ENCODE measurements around the gene SRGAP3. TPM values are rescaled to one million over a fixed set of nuclear protein-coding genes. Genes with fewer than 3 reads are reported as not detected.
A peak's percentile ranks its signal among the peaks of the same experiment; 100 is the strongest.

SRGAP3 gene
- total and polyA plus RNA-seq, 10 of the 15 experiments (the other 5 are each of a cell fraction or from before 2014, with no cell fraction given), result 0.32 to 1.7 (median 0.99) TPM

DNA sequence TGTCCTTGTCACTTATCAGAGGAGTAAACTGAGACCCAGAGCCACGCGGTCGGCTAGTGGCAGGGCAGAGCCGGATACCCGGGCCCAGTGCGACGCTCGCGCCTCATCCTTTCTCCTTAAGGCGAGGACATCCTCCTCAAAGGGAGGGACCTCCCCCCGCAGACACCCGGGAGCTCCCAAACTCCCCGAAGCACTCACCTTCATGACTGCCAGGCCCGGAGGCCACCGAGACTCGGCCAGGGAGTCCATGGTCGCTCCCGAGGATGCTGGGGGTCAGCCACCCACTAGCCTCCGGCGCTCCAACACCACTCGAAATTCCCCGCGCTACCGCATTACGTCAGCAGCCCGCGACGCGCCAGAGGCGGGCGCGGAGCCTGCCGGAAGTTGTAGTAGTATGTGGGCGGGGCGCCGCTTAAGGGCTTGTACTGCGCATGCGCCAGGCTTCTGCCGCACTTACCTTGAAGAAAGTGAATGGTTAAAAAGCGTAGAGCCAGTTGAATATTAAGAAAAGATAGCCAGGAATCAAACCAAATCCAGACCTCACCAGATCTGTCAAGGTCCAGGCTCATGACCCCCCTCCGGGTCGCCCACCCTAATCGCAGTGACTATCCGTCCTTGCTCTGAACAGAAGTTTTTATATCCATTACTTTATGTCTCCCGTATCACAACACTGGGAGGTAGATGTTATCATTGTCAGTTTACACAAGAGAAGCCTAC lies 286.2 kb downstream of the SRGAP3 start, which contains the start of gene RAD18 (continued):
- TF ChIP-seq, protein P1, sequence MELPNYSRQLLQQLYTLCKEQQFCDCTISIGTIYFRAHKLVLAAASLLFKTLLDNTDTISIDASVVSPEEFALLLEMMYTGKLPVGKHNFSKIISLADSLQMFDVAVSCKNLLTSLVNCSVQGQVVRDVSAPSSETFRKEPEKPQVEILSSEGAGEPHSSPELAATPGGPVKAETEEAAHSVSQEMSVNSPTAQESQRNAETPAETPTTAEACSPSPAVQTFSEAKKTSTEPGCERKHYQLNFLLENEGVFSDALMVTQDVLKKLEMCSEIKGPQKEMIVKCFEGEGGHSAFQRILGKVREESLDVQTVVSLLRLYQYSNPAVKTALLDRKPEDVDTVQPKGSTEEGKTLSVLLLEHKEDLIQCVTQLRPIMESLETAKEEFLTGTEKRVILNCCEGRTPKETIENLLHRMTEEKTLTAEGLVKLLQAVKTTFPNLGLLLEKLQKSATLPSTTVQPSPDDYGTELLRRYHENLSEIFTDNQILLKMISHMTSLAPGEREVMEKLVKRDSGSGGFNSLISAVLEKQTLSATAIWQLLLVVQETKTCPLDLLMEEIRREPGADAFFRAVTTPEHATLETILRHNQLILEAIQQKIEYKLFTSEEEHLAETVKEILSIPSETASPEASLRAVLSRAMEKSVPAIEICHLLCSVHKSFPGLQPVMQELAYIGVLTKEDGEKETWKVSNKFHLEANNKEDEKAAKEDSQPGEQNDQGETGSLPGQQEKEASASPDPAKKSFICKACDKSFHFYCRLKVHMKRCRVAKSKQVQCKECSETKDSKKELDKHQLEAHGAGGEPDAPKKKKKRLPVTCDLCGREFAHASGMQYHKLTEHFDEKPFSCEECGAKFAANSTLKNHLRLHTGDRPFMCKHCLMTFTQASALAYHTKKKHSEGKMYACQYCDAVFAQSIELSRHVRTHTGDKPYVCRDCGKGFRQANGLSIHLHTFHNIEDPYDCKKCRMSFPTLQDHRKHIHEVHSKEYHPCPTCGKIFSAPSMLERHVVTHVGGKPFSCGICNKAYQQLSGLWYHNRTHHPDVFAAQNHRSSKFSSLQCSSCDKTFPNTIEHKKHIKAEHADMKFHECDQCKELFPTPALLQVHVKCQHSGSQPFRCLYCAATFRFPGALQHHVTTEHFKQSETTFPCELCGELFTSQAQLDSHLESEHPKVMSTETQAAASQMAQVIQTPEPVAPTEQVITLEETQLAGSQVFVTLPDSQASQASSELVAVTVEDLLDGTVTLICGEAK (IDR thresholded peaks at IDR 0.05; ENCODE audit: borderline replicate concordance), result peak; percentile 80
- TF ChIP-seq EZH2 (IDR thresholded peaks at IDR 0.05; ENCODE audit: borderline replicate concordance, control insufficient read depth, low read depth, low read length) (no peak), GATAD2B (conservative IDR thresholded peaks at IDR 0.05; ENCODE audit: low read depth) (peak; percentile 62; the same call in 1 of the 2 replicates), PML (IDR thresholded peaks at IDR 0.05; ENCODE audit: low read length) (peak; percentile 64; the same call in 1 of the 2 replicates), NR2C1 (IDR thresholded peaks at IDR 0.05) (peak; percentile 43; the same call in 1 of the 2 replicates), PAX8 (IDR thresholded peaks at IDR 0.05) (0 out of 2 replicates have a peak, but pooled peaks have one; percentile 51), KLF5 (IDR thresholded peaks at IDR 0.05; ENCODE audit: partially characterized antibody) (peak; percentile 72), WRNIP1 (IDR thresholded peaks at IDR 0.05; ENCODE audit: borderline replicate concordance, low read depth, low read length) (no peak), SIX5 (IDR thresholded peaks at IDR 0.05; ENCODE audit: low read depth, low read length, severe bottlenecking) (peak; percentile 84), CHD2 (IDR thresholded peaks at IDR 0.05; ENCODE audit: borderline replicate concordance, low read depth, low read length) (no peak; the same call in 1 of the 2 replicates), YBX1 (IDR thresholded peaks at IDR 0.05) (no peak), SMAD5 (IDR thresholded peaks at IDR 0.05; ENCODE audit: low read depth) (0 out of 2 replicates have a peak, but pooled peaks have one; percentile 33), ATF7 (IDR thresholded peaks at IDR 0.05; ENCODE audit: low read depth) (peak; percentile 93), ATF3 (IDR thresholded peaks at IDR 0.05; ENCODE audit: borderline replicate concordance, extremely low read depth, low read depth, low read length) (peak; percentile 93), RELA (IDR thresholded peaks at IDR 0.05; ENCODE audit: borderline replicate concordance, partially characterized antibody) (peak; percentile 91), MYC (IDR thresholded peaks at IDR 0.05; ENCODE audit: insufficient read depth, insufficient read length, insufficient replicate concordance, low read length, severe bottlenecking) (no peak), E2F4 (IDR thresholded peaks at IDR 0.05; ENCODE audit: low read depth, low read length) (peak; percentile 93), LARP7 (IDR thresholded peaks at IDR 0.05) (peak; percentile 82), SUPT20H (IDR thresholded peaks at IDR 0.05; ENCODE audit: borderline replicate concordance, control insufficient read depth, low read depth, low read length) (no peak), SREBF2 (IDR thresholded peaks at IDR 0.05; ENCODE audit: low read length) (no peak)
- TF ChIP-seq, protein P2, sequence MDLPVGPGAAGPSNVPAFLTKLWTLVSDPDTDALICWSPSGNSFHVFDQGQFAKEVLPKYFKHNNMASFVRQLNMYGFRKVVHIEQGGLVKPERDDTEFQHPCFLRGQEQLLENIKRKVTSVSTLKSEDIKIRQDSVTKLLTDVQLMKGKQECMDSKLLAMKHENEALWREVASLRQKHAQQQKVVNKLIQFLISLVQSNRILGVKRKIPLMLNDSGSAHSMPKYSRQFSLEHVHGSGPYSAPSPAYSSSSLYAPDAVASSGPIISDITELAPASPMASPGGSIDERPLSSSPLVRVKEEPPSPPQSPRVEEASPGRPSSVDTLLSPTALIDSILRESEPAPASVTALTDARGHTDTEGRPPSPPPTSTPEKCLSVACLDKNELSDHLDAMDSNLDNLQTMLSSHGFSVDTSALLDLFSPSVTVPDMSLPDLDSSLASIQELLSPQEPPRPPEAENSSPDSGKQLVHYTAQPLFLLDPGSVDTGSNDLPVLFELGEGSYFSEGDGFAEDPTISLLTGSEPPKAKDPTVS (IDR thresholded peaks at IDR 0.05; ENCODE audit: low read depth, low read length), result no peak
